Measurements from ENCODE around the gene KLHL29.

The KLHL29 gene

DNA sequence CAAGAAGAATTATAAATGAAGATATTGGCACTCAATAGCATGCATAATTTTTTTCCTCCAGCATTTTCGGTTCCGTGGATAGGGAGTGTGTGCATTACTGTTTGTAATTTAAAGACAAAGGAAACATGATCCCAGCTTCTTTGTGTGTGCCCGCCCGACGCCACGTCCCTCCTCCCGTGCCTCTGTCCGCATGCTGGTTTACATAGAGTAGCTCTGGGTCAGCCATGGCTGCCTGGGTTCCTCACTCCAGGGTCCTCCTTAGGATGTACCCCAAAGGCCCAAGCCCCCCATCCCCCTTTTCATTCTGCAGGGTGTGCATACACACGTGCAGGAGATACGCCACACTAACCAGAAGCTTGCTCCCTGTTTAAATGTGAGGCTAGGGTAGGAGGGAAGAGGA lies 214.7 kb downstream of the KLHL29 start:
- DNase-seq = no peak

DNA sequence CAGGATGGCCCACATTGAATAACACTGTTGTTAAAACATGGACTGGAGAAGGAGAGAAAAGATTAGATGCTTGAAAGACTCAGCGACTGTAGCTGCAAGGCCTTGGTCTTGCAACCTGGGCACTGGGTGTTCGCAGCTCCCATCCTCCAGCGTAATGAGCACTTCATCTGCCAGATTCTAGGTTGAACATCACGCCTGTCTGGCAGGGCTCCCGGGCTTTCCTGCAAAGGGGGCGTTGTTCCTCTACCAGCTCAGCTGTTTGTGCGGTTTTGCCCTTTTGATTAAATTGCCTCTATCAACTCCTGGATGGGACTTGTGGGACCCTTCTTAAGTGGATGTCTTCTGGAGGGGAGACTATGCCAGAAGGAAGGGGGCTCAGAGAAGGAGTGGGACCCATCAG lies 215.4 kb downstream of the KLHL29 start:
- no peak for DNase-seq

DNA sequence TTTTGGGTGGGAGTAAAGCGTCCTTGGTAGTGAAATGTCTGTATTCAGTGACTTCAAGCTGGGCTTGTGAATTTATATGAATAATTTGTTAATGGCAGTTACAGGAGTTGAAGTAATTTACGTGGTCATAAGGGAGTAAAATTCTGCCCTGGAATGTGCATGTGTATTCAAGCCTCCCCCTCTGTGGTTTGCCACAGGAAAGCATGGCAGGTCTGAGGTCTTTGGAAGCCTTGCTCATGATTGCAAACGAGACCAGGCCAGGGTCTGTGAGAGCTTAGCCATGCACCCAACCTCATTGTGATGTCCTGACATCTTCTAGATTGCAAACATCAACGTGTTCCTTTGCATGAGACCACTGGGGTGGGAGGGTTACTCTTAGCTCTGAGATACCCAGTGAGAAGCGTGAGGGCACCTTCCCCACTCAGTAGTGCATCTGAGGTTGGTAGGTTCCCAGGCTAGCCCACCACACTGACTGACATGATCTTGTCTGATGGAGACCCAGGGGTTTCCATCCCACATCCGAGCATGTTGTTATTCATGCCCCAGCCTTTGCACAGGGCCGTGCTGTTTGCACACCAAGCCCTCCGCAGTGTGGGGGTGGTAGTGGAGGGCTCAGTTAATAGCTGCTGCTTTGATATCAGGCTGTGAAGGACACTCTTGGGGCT lies 216.5 kb downstream of the KLHL29 start:
- peak; percentile 32 for DNase-seq

DNA sequence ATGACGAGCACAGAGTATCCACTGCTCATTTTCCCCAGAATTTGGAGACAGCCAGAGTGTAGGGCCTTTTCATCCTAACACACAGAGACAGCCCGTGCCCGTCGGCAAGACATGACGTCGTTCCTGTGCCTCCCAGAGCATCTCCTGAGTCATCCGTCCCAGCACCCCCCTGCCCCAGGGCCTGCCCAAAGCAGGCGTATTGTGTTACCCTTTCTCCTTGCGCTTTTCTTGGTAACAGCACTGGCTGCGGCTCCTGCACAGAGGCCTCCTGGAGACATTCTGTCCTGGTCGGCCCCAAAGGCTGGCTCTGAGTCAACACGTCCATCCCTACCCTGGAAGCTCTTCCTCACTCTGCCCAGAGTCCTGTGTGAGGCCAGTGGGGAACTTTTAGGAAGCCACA lies 217.1 kb downstream of the KLHL29 start:
- DNase-seq = no peak

- no peak for DNase-seq
Measured at GRCh38 chr2:23603156-23603555, 218.2 kb downstream of the KLHL29 start.

DNA sequence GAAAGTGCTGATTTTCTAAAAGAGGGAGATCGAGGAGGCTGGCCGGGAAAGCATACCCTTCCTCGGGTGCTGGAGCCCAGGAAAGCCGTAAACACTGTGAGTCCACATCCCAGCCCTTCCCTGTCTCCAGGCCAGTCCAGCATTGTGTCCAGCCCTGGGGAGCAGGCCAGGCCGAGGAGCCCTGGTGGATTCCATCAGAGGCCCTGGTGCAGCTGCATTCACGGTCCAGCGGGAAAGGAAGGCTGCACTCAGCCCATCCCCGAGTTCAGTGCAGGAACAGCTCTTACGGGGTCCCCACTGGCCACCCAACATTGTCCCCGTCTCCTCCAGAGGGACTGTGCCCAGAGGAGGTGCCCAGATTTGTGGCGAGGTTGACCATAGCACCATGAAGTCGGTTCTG lies 218.6 kb downstream of the KLHL29 start:
- DNase-seq = no peak

- no peak for DNase-seq
Measured at GRCh38 chr2:23604731-23605130, 219.8 kb downstream of the KLHL29 start.

DNA sequence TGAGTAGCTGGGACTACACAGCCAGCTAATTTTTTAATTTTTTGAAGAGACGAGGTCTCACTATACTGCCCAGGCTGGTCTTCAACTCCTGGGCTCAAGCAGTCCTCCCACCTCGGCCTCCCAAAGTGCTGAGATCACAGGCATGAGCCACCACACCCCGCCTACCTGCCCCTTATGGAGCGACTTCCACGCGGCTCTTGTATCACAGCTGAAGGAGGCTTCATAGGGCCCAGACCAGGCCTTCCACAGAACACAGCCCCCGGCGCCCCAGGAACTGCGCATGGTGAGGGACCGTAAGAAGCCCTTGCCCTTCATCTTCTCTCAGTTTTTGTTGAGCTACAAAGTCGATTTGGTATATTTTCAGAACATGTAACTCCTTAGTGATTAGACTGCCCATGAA lies 220.3 kb downstream of the KLHL29 start:
- no peak for DNase-seq

DNA sequence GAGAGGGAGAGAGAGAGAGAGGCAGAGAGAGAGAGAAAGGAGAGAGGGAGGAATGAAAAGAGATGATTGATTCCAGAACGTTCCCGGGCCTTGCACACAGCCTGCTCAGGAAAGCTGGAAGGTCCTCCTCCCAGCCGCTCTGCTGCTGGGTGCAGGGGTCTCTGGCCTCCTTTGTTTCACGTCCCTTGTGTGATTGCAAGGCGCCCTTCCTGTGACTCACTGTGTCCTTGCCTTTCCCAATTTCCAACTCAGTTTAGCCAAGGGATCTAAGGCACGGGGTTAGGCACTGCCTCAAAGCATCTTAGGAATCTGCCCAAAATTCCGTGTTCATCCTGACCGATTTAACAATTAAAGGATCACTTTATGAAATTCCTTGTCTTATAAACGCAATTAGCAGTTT lies 221.2 kb downstream of the KLHL29 start:
- no peak for DNase-seq

- DNase-seq = peak; percentile 11
Measured at GRCh38 chr2:23606968-23607367, 222.0 kb downstream of the KLHL29 start.

- DNase-seq = no peak
Measured at GRCh38 chr2:23607925-23608324, 222.9 kb downstream of the KLHL29 start.

DNA sequence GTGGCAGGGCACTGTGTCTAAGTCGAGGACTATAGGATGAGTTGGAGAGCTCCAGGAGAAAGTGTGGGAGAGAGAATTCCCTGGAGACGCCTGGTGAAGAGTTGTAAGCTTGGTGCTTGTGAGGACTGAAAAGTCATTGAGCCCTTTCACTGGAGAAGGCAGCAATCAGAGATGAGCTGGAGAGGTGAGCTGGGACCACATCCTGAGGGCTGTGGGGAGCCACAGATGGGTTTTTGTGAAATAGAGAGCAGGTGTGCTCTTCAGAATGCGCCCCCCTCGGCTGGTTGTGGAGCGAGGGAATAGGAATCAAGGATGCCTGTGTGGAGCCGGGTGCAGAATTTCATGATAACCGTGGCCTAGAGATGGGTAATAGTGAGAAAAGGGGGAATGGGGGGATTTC lies 224.3 kb downstream of the KLHL29 start:
- no peak for DNase-seq

GRCh38 chr2:23611839-23612238 lies 226.9 kb downstream of the KLHL29 start:
- DNase-seq = no peak

- DNase-seq = peak; percentile 70
Measured at GRCh38 chr2:23614701-23615100, 229.7 kb downstream of the KLHL29 start.

- DNase-seq = no peak
Measured at GRCh38 chr2:23615216-23616020, 230.4 kb downstream of the KLHL29 start.

- DNase-seq = no peak
Measured at GRCh38 chr2:23616630-23617029, 231.7 kb downstream of the KLHL29 start.

- DNase-seq = no peak
Measured at GRCh38 chr2:23617167-23617810, 232.3 kb downstream of the KLHL29 start.

DNA sequence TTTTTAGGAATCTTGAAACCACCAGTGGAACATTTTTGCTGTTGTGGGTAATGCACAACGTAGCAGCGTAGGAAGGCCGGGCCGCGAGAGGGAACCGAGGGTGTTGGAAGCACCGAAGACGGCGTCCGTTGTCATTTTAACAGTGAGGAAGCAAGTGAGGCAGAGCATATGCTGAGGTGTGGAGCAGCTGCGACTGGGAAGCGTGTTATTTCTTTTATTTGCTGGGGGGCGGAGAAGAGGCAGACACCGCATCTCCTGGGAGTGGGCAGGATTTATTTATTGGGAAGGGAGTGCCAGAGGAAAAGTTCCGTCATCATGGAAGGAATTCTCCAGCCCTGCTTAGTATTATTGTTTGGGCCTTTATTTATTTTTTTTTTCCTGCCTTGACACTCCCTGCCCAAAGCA lies 232.8 kb downstream of the KLHL29 start:
- no peak for DNase-seq

- no peak for DNase-seq
Measured at GRCh38 chr2:23618265-23618664, 233.3 kb downstream of the KLHL29 start.

DNA sequence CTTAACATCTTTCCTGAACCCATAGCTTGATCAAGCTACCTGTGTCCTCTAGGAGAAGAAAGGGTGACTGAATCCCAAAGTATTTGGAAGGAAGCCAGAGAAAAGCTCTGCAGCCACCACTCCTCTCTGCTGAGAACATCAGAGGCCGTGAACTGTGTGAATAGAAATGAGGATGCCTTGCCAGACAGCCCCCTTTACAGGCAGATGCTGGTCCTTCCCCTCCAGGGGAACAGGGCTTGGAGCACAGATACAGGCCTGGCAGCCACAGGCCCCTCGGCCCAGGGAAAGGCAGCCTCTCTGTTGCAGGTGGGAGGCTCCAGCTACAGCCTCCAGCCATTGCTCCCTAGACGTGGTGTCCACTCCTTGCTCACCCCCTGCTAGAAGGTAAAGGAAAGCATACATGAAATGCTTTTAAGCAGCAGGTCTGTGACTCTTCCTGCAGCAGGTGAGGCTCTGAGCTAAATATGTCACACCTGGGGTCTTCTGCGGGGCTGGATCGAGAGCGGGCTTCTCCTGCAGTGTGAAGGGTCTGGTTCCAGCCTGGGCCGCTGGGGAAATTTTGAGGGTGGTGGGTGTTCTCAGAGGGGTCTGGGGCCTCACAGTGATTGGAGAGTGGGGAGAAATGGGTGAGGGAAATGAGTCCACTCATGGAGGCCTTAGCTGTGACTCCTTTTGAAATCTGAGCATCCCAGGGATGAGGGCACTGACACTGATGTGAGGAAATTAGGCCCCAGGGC lies 234.0 kb downstream of the KLHL29 start:
- DNase-seq = no peak

GRCh38 chr2:23619941-23620340 lies 235.0 kb downstream of the KLHL29 start:
- no peak for DNase-seq

GRCh38 chr2:23620841-23621341 lies 235.9 kb downstream of the KLHL29 start:
- DNase-seq = no peak

DNA sequence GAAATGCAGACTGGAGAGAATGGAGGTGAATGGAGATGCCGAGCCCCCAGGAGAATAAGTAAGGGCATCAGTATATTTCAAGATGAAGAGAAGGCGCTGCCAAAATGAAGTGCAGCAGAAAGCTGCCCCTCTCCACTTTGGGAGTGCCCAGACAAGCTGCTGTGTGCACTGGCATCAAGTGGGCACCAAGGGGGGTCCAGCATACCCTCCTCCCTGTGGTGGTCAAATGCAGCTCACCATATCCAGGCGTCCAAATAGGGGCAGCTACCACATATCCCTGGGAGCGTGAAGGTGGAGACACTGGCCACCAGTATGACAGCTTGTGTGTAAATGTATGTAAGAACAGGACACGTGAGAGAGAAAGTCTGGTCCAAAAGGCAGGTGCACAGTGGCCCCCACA lies 236.6 kb downstream of the KLHL29 start:
- DNase-seq = no peak
